DOHH2 (cell line): ENCODE measurements around the gene ONECUT2.

ENCODE experiments used
- H3F3A ChIP-seq: fragments of 200-600 bp; sonication (generic), shearing (Covaris generic); 2 replicates; pipeline ENCODE4 v1.6.0; 2016; ENCODE audit warnings: antibody characterized with exemption, mild to moderate bottlenecking; ENCODE audit not compliant: control insufficient read depth, insufficient read depth
- H3K27ac ChIP-seq: fragments of 200-600 bp; sonication (generic); 2 replicates; pipeline ENCODE4 v1.5.1; 2014; ENCODE audit warnings: low read depth, mild to moderate bottlenecking, low read length, moderate library complexity
- H3K27me3 ChIP-seq: fragments of 200-600 bp; sonication (generic); 2 replicates; pipeline ENCODE4 v1.6.1; 2014; ENCODE audit warnings: mild to moderate bottlenecking, low read length, mixed read lengths; ENCODE audit not compliant: control insufficient read depth
- H3K36me3 ChIP-seq: fragments of 200-600 bp; sonication (generic); 2 replicates; pipeline ENCODE4 v1.6.1; 2014; ENCODE audit warnings: mild to moderate bottlenecking, low read length, moderate library complexity, mixed read lengths; ENCODE audit not compliant: control insufficient read depth
- H3K4me1 ChIP-seq: fragments of 200-600 bp; sonication (generic); 2 replicates; pipeline ENCODE4 v1.6.1; 2014; ENCODE audit warnings: mild to moderate bottlenecking, low read length, mixed read lengths; ENCODE audit not compliant: control insufficient read depth
- H3K4me2 ChIP-seq: fragments of 200-600 bp; sonication (generic); 2 replicates; pipeline ENCODE4 v1.6.0; 2014; ENCODE audit warnings: mild to moderate bottlenecking, low read length, moderate library complexity
- H3K4me3 ChIP-seq: fragments of 200-600 bp; sonication (generic); 2 replicates; pipeline ENCODE4 v1.5.1; 2014; ENCODE audit warnings: mild to moderate bottlenecking, low read length, mixed read lengths
- H3K79me2 ChIP-seq: fragments of 200-600 bp; sonication (generic); 2 replicates; pipeline ENCODE4 v1.6.1; 2014; ENCODE audit warnings: mild to moderate bottlenecking, low read length, mixed read lengths; ENCODE audit not compliant: control insufficient read depth
- H3K9me2 ChIP-seq: fragments of 200-600 bp; sonication (generic); replicated peaks from 2 replicates; pipeline ENCODE4 v1.6.1; 2014; ENCODE audit warnings: mild to moderate bottlenecking, low read length, mixed read lengths; ENCODE audit not compliant: control insufficient read depth
- H3K9me3 ChIP-seq: fragments of 200-600 bp; sonication (generic); 2 replicates; pipeline ENCODE4 v1.6.1; 2014; ENCODE audit warnings: antibody characterized with exemption, low read length, mixed read lengths; ENCODE audit not compliant: control insufficient read depth, insufficient read depth
- H4K20me1 ChIP-seq: fragments of 200-600 bp; sonication (generic); 2 replicates; pipeline ENCODE4 v1.6.0; 2014; ENCODE audit warnings: low read depth, mild to moderate bottlenecking, antibody characterized with exemption, low read length, moderate library complexity; ENCODE audit not compliant: control insufficient read depth, insufficient read depth
- EZH2phosphoT487 ChIP-seq: fragments of 200-600 bp; sonication (generic); IDR thresholded peaks from 2 replicates; pipeline ENCODE4 v1.6.1; 2017; ENCODE audit warnings: borderline replicate concordance, mild to moderate bottlenecking, antibody characterized with exemption, low read length, moderate library complexity, mixed read lengths
- TF ChIP-seq, protein P1 (sequence below): fragments of 200-600 bp; sonication (generic); IDR thresholded peaks from one replicate; pipeline ENCODE4 v1.5.1; 2014; ENCODE audit warnings: antibody characterized with exemption, mild to moderate bottlenecking, low read depth, low read length; ENCODE audit not compliant: poor library complexity, severe bottlenecking

ONECUT2 gene

DNA sequence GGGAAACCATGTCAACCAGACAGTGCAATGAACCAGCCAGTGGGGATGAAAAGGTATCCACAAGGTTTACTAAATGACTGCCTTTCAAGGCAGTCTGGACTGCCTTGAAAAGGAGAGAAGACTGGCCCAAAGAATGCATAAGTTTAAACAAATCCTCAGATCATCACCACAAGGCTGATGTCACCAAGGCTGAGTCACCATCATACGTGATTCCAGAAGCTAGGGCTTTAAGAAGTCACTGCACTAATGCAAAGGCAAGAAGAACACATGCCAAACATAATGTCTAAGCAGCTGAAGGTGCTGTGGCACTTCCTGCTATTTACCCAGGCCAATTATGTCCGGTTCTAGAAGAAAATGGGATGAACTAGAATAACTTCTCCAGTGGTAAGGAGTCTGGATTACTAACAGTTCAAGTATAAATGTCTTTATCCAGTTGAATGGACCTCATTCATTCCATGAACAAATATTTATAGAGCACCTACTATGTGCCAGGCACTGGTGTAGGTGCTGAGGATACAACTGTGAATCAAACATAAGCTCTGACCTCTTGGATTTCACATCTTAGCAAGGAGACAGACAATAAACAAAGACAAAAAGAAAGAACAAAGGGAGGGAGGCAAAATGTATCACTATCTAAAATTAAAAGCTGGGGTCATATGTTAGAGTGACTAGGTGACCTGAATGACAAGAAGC is 37.6 kb upstream of the ONECUT2 start:
- H4K20me1 ChIP-seq = no peaks in the 10 kb centered on the region
- no peaks in the 10 kb centered on the region for H3K9me2 ChIP-seq
- no peaks in the 10 kb centered on the region for H3K9me3 ChIP-seq
- H3K4me2 ChIP-seq = no peak overlapping the region
- H3K4me3 ChIP-seq = no peak overlapping the region
- H3K27ac ChIP-seq = no peak overlapping the region
- H3K27me3 ChIP-seq = no peaks in the 10 kb centered on the region
- no peaks in the 10 kb centered on the region for H3K36me3 ChIP-seq
- no peaks in the 10 kb centered on the region for H3K4me1 ChIP-seq
- no peaks in the 10 kb centered on the region for H3K79me2 ChIP-seq
- H3F3A ChIP-seq = no peaks in the 10 kb centered on the region
- no peak for TF ChIP-seq EZH2phosphoT487
- TF ChIP-seq, protein P1, sequence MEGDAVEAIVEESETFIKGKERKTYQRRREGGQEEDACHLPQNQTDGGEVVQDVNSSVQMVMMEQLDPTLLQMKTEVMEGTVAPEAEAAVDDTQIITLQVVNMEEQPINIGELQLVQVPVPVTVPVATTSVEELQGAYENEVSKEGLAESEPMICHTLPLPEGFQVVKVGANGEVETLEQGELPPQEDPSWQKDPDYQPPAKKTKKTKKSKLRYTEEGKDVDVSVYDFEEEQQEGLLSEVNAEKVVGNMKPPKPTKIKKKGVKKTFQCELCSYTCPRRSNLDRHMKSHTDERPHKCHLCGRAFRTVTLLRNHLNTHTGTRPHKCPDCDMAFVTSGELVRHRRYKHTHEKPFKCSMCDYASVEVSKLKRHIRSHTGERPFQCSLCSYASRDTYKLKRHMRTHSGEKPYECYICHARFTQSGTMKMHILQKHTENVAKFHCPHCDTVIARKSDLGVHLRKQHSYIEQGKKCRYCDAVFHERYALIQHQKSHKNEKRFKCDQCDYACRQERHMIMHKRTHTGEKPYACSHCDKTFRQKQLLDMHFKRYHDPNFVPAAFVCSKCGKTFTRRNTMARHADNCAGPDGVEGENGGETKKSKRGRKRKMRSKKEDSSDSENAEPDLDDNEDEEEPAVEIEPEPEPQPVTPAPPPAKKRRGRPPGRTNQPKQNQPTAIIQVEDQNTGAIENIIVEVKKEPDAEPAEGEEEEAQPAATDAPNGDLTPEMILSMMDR = no peak

DNA sequence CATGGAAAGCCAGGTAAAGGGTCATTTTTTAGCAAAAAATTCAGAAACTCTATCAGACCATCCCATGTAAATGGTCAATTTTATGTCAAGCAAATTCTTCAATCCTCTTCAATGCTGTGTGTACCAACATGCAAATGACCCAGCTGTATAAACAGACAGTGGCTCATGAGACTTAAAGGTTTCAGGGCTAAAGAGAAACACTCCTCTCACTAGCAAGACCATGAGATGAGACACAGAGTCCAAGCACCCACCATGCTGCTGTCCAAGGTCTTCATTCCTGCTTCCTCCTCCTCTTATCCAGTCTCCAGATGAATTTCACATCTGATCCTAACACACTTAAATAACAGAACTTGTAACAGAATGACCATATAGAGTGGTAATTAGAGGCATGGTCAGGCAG is 30.8 kb upstream of the ONECUT2 start:
- Histone ChIP-seq H3K4me1 (no peaks in the 10 kb centered on the region), H4K20me1 (no peaks in the 10 kb centered on the region), H3K27me3 (no peaks in the 10 kb centered on the region), H3K9me2 (no peaks in the 10 kb centered on the region), H3K36me3 (no peaks in the 10 kb centered on the region), H3K4me3 (no peak overlapping the region), H3K27ac (no peak overlapping the region), H3K9me3 (no peaks in the 10 kb centered on the region), H3K79me2 (no peaks in the 10 kb centered on the region), H3F3A (no peaks in the 10 kb centered on the region), H3K4me2 (no peak overlapping the region)
- TF ChIP-seq, protein P1 = no peak
- TF ChIP-seq EZH2phosphoT487 = no peak

DNA sequence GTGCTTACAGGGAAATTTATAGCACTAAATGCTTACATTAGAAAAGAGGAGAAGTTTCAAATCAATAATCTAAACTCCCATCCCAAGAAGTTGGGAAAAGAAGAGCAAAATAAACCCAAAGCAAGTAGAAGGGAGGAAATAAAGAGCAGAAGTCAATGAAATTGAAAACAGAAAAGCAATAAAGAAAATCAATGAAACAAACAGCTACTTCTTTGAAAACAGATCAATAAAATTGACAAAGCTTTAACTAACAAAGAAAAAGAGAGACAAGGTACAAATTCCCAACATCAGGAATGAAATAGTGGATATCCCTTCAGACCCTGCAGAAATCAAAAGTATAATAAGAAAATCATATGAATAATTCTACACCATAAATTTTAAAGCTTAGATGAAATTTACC is 25.5 kb upstream of the ONECUT2 start:
- no peak for TF ChIP-seq EZH2phosphoT487
- TF ChIP-seq, protein P1 = no peak
- Histone ChIP-seq H3K9me3 (no peaks in the 10 kb centered on the region), H3K4me3 (no peak overlapping the region), H3K36me3 (no peaks in the 10 kb centered on the region), H3F3A (no peaks in the 10 kb centered on the region), H3K4me2 (no peak overlapping the region), H3K79me2 (no peaks in the 10 kb centered on the region), H4K20me1 (no peaks in the 10 kb centered on the region), H3K27me3 (no peaks in the 10 kb centered on the region), H3K9me2 (no peaks in the 10 kb centered on the region), H3K4me1 (no peaks in the 10 kb centered on the region), H3K27ac (no peak overlapping the region)
